ENCODE results near the gene BTBD7.

- peak in 2 of 3 experiments; percentile 2 to 11; a peak in 1 of 6 replicates for TF ChIP-seq CTCF (IDR thresholded peaks at IDR 0.05 in 2 of 3, conservative IDR thresholded peaks at IDR 0.05 in 1 of 3; ENCODE audit: insufficient read depth in 2 of 3, low read depth in 1 of 3, low read length in 3 of 3)
- TF ChIP-seq PKNOX1 (IDR thresholded peaks at IDR 0.05) = no peak
- no peak for TF ChIP-seq CSDE1 (IDR thresholded peaks at IDR 0.05)
- no peak for TF ChIP-seq ARID3A (IDR thresholded peaks at IDR 0.05; ENCODE audit: borderline replicate concordance, low read depth, low read length)
- TF ChIP-seq USF1 (CRISPR knock-in tag; IDR thresholded peaks at IDR 0.05) = peak; percentile 87
- no peak for TF ChIP-seq TRIM28 (IDR thresholded peaks at IDR 0.05)
- TF ChIP-seq ESRRA (IDR thresholded peaks at IDR 0.05; ENCODE audit: borderline replicate concordance, low read depth) = no peak
- TF ChIP-seq MCM5 (IDR thresholded peaks at IDR 0.05; ENCODE audit: low read depth) = no peak
- TF ChIP-seq EP300 (IDR thresholded peaks at IDR 0.05; ENCODE audit: low read length) = no peak
- TF ChIP-seq ZNF311 (CRISPR knock-in tag; IDR thresholded peaks at IDR 0.05) = no peak
Measured at GRCh38 chr14:93332853-93333630, at the start of gene BTBD7.

Data from K562 (cell line).